IMR-90 (cell line): ENCODE data around the gene PRR9. TPM values are rescaled to one million over a fixed set of nuclear protein-coding genes. Genes with fewer than 3 reads are reported as not detected.

Experiments
- ATAC-seq: fragments of 200-7000 bp; cut with Tn5 transposase; 2 replicates; pipeline ENCODE4 v1.9.1; 2020; ENCODE audit warnings: low read depth, mild to moderate bottlenecking, moderate library complexity
- BruUV-seq: library from RNA; stranded (reverse); fragments of 400-500 nt; replicated peaks from 2 replicates; lab custom pipeline; 2021; lab: Mats Ljungman, UMichigan
- CTCF ChIA-PET: fragments of 300-600 bp; formaldehyde crosslinking; extraction: SDS; loops from one replicate; lab custom pipeline; 2021; ENCODE audit warnings: antibody characterized with exemption; lab: Yijun Ruan, JAX
- POLR2A ChIA-PET: fragments of 300-600 bp; sonication (Branson Sonifier 250); formaldehyde crosslinking; loops from one replicate; lab custom pipeline; 2022; ENCODE audit warnings: antibody characterized with exemption; ENCODE audit not compliant: unreplicated experiment; lab: Charles Lee
- DNase-seq: peaks from one replicate; pipeline ENCODE4 v3.0.0; 2013
- H2AFZ ChIP-seq: replicated peaks from 2 replicates; pipeline ENCODE3; 2013; ENCODE audit warnings: low read length, mild to moderate bottlenecking; ENCODE audit not compliant: poor library complexity
- H2AK5ac ChIP-seq: 2 replicates; pipeline ENCODE4 v1.6.1; 2013; ENCODE audit warnings: low read depth, low read length, inconsistent platforms
- H2AK9ac ChIP-seq: replicated peaks from 2 replicates; pipeline ENCODE3; 2013; ENCODE audit warnings: mild to moderate bottlenecking, low read depth, low read length, moderate library complexity; ENCODE audit not compliant: poor library complexity
- H2BK120ac ChIP-seq: 2 replicates; pipeline ENCODE4 v1.6.1; 2013; ENCODE audit warnings: low read depth, low read length, inconsistent platforms
- H2BK15ac ChIP-seq: 3 replicates; pipeline ENCODE4 v1.6.1; 2013; ENCODE audit warnings: low read depth, low read length, inconsistent platforms
- H2BK20ac ChIP-seq: 2 replicates; pipeline ENCODE4 v1.6.1; 2013; ENCODE audit warnings: low read depth, mild to moderate bottlenecking, inconsistent platforms, low read length, moderate library complexity
- H2BK5ac ChIP-seq: 2 replicates; pipeline ENCODE4 v1.6.1; 2013; ENCODE audit warnings: mild to moderate bottlenecking, low read depth, low read length, inconsistent platforms; ENCODE audit not compliant: poor library complexity, severe bottlenecking
- H3K14ac ChIP-seq: replicated peaks from 2 replicates; pipeline ENCODE4 v1.6.1; 2013; ENCODE audit warnings: low read depth, low read length, inconsistent platforms
- H3K18ac ChIP-seq: 2 replicates; pipeline ENCODE4 v1.6.1; 2013; ENCODE audit warnings: low read depth, low read length, control low read depth
- H3K23ac ChIP-seq: 2 replicates; pipeline ENCODE4 v1.6.1; 2013; ENCODE audit warnings: low read depth, low read length, inconsistent platforms
- H3K27ac ChIP-seq: 2 replicates; pipeline ENCODE4 v1.5.1; 2013; ENCODE audit warnings: mild to moderate bottlenecking, control low read depth, low read length; ENCODE audit not compliant: insufficient read depth
- H3K27me3 ChIP-seq: 2 replicates; pipeline ENCODE4 v1.6.1; 2013; ENCODE audit warnings: low read length; ENCODE audit not compliant: control insufficient read depth, insufficient read depth
- H3K36me3 ChIP-seq: 2 replicates; pipeline ENCODE4 v1.6.1; 2013; ENCODE audit warnings: low read length, mixed read lengths; ENCODE audit not compliant: control insufficient read depth, insufficient read depth
- H3K4ac ChIP-seq: 2 replicates; pipeline ENCODE4 v1.6.1; 2013; ENCODE audit warnings: low read depth, low read length, inconsistent platforms
- H3K4me1 ChIP-seq: 2 replicates; pipeline ENCODE4 v1.6.1; 2013; ENCODE audit warnings: low read length, mixed read lengths; ENCODE audit not compliant: control insufficient read depth, insufficient read depth
- H3K4me2 ChIP-seq: 2 replicates; pipeline ENCODE4 v1.6.1; 2013; ENCODE audit warnings: low read depth, mild to moderate bottlenecking, control low read depth, low read length, moderate library complexity
- H3K4me3 ChIP-seq: 2 replicates; pipeline ENCODE4 v1.5.1; 2013; ENCODE audit warnings: low read depth, mild to moderate bottlenecking, control low read depth, low read length, moderate library complexity; ENCODE audit not compliant: insufficient read depth
- H3K56ac ChIP-seq: 2 replicates; pipeline ENCODE4 v1.6.1; 2013; ENCODE audit warnings: low read length, inconsistent platforms; ENCODE audit not compliant: insufficient read depth; ENCODE audit errors: extremely low read depth
- H3K79me1 ChIP-seq, 2 experiments: 2 replicates each; pipeline ENCODE4 v1.6.1; 2013; ENCODE audit warnings: low read length in 2 of 2, inconsistent platforms in 1 of 2, low read depth in 1 of 2
- H3K9ac ChIP-seq: 2 replicates; pipeline ENCODE4 v1.6.1; 2013; ENCODE audit warnings: low read depth, low read length, control low read depth
- H3K9me1 ChIP-seq: 2 replicates; pipeline ENCODE4 v1.6.1; 2013; ENCODE audit warnings: low read length, inconsistent platforms; ENCODE audit not compliant: insufficient read depth
- H3K9me3 ChIP-seq: 2 replicates; pipeline ENCODE4 v1.6.1; 2013; ENCODE audit warnings: low read length; ENCODE audit not compliant: control insufficient read depth, insufficient read depth
- H4K20me1 ChIP-seq: 2 replicates; pipeline ENCODE4 v1.6.1; 2013; ENCODE audit warnings: low read length, inconsistent platforms; ENCODE audit not compliant: insufficient read depth
- H4K5ac ChIP-seq: 2 replicates; pipeline ENCODE4 v1.6.1; 2013; ENCODE audit warnings: mild to moderate bottlenecking, low read depth, low read length, control low read depth
- H4K8ac ChIP-seq, 2 experiments: 2 replicates each; pipeline ENCODE4 v1.6.1; 2013; ENCODE audit warnings: low read depth in 2 of 2, low read length in 2 of 2, control low read depth in 1 of 2, inconsistent platforms in 1 of 2
- H4K91ac ChIP-seq: 2 replicates; pipeline ENCODE4 v1.6.1; 2013; ENCODE audit warnings: low read depth, low read length, inconsistent platforms; ENCODE audit not compliant: insufficient read depth
- BHLHE40 ChIP-seq: fragments of 150-350 bp; IDR thresholded peaks from 2 replicates; pipeline ENCODE4 v1.6.1; 2016; ENCODE audit warnings: mild to moderate bottlenecking, low read depth, low read length
- FOS ChIP-seq: fragments of 150-350 bp; IDR thresholded peaks from 2 replicates; pipeline ENCODE4 v1.6.1; 2016; ENCODE audit warnings: low read depth, low read length
- NFE2L2 ChIP-seq: fragments of 150-350 bp; IDR thresholded peaks from 2 replicates; pipeline ENCODE4 v1.6.1; 2016; ENCODE audit warnings: low read depth, mild to moderate bottlenecking, low read length
- SMC3 ChIP-seq: fragments of 150-350 bp; IDR thresholded peaks from 2 replicates; pipeline ENCODE4 v1.6.1; 2016; ENCODE audit warnings: low read depth, mild to moderate bottlenecking, antibody characterized with exemption, low read length, moderate library complexity
- WGBS, 2 experiments: methylation state at CpG; one replicate each; pipeline versions ENCODE4 v1.1.5 to v1.1.7; 2013; ENCODE audit warnings: missing lambda C conversion rate in 2 of 2; ENCODE audit not compliant: insufficient read length in 1 of 2; ENCODE audit errors: extremely low coverage in 2 of 2; 5-methylcytosine and 5-hydroxymethylcytosine counted together
- dilution Hi-C: fragments of 300-500 bp; cut with HindIII; formaldehyde crosslinking; loops from one replicate; pipeline ENCODE4 v1.14.3; 2018; ENCODE audit warnings: low sequenced_read_pairs; ENCODE audit not compliant: unreplicated experiment
- in situ Hi-C: fragments of 300-500 bp; cut with MboI; formaldehyde crosslinking; loops from 3 replicates; pipeline ENCODE4 v1.14.3; 2019; ENCODE audit warnings: low sequenced_read_pairs, inconsistent platforms, mixed read lengths
- intact Hi-C: fragments of 100-400 bp; cut with micrococcal nuclease; formaldehyde crosslinking; loops from 2 replicates; pipeline ENCODE4 v1.10.0; 2022
- polyA plus RNA-seq, 3 experiments: library from polyadenylated mRNA; depleted of rRNA; stranded (reverse); fragments of >200 nt; gene quantifications; 2 replicates each; pipeline ENCODE4 v1.2.3, GENCODE V29; 2012; ENCODE audit warnings: low replicate concordance in 1 of 3
- total RNA-seq: library from RNA; depleted of rRNA; stranded (reverse); fragments of >200 nt; gene quantifications from 2 replicates; pipeline ENCODE4 v1.2.3, GENCODE V29; 2012
- TF ChIP-seq, protein P1 (sequence below): fragments of 150-350 bp; IDR thresholded peaks from 2 replicates; pipeline ENCODE4 v1.6.1; 2017; ENCODE audit warnings: mild to moderate bottlenecking, antibody characterized with exemption, low read length, low read depth
- TF ChIP-seq, protein P2 (sequence below): fragments of 150-350 bp; IDR thresholded peaks from 2 replicates; pipeline ENCODE4 v1.6.1; 2016; ENCODE audit warnings: low read depth, mild to moderate bottlenecking, low read length, moderate library complexity, borderline replicate concordance
- TF ChIP-seq, protein P3 (sequence below): conservative IDR thresholded peaks from 2 replicates; pipeline ENCODE4 v1.5.1; 2012; ENCODE audit warnings: mild to moderate bottlenecking, low read depth, low read length, improper control_type of control experiment

Gene PRR9
- total and polyA plus RNA-seq, 2 of the 4 experiments (the other 2 are of a cell fraction) = not detected

DNA sequence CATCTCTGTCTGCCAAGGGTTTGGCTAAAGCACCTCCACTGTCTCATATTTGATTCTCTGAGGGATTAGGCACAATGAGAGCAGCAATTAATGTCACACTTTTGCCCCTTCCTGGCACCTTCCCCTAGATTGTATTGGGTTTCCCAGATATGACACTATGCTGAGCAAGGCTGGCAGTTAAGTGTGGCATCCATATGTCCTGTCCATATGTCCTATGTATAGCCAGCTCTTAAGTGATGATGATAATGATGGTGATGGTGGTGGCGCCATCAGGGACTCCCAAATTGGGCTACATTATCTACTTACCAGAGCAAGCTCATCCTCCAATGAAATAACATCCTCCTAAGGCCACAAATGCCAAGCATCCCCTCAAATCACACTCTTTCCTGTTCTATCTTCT, 28.6 kb downstream of the PRR9 start:
- no peak overlapping the region for H3K23ac ChIP-seq
- H3K36me3 ChIP-seq = no peaks in the 10 kb centered on the region
- no peaks in the 10 kb centered on the region for H3K9me3 ChIP-seq
- H3K4me2 ChIP-seq = no peak overlapping the region
- DNase-seq (no peak), ATAC-seq (no peak)
- no peak overlapping the region for H4K5ac ChIP-seq
- H3K56ac ChIP-seq = no peak overlapping the region
- no peaks in the 10 kb centered on the region for H4K20me1 ChIP-seq
- no peak overlapping the region for H2BK120ac ChIP-seq
- H3K14ac ChIP-seq = no peak overlapping the region
- no peak overlapping the region for H3K9ac ChIP-seq
- ChIA-PET CTCF (no interaction called here), POLR2A (no interaction called here)
- no peaks in the 10 kb centered on the region for H3K79me1 ChIP-seq
- H3K27me3 ChIP-seq = no peaks in the 10 kb centered on the region
- H4K91ac ChIP-seq = no peak overlapping the region
- TF ChIP-seq, protein P1, sequence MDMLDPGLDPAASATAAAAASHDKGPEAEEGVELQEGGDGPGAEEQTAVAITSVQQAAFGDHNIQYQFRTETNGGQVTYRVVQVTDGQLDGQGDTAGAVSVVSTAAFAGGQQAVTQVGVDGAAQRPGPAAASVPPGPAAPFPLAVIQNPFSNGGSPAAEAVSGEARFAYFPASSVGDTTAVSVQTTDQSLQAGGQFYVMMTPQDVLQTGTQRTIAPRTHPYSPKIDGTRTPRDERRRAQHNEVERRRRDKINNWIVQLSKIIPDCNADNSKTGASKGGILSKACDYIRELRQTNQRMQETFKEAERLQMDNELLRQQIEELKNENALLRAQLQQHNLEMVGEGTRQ = no peak
- TF ChIP-seq, protein P2, sequence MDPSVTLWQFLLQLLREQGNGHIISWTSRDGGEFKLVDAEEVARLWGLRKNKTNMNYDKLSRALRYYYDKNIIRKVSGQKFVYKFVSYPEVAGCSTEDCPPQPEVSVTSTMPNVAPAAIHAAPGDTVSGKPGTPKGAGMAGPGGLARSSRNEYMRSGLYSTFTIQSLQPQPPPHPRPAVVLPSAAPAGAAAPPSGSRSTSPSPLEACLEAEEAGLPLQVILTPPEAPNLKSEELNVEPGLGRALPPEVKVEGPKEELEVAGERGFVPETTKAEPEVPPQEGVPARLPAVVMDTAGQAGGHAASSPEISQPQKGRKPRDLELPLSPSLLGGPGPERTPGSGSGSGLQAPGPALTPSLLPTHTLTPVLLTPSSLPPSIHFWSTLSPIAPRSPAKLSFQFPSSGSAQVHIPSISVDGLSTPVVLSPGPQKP = no peak
- TF ChIP-seq NFE2L2 = no peak
- TF ChIP-seq BHLHE40 = no peak
- no peak for TF ChIP-seq SMC3
- TF ChIP-seq, protein P3, sequence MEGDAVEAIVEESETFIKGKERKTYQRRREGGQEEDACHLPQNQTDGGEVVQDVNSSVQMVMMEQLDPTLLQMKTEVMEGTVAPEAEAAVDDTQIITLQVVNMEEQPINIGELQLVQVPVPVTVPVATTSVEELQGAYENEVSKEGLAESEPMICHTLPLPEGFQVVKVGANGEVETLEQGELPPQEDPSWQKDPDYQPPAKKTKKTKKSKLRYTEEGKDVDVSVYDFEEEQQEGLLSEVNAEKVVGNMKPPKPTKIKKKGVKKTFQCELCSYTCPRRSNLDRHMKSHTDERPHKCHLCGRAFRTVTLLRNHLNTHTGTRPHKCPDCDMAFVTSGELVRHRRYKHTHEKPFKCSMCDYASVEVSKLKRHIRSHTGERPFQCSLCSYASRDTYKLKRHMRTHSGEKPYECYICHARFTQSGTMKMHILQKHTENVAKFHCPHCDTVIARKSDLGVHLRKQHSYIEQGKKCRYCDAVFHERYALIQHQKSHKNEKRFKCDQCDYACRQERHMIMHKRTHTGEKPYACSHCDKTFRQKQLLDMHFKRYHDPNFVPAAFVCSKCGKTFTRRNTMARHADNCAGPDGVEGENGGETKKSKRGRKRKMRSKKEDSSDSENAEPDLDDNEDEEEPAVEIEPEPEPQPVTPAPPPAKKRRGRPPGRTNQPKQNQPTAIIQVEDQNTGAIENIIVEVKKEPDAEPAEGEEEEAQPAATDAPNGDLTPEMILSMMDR = no peak
- TF ChIP-seq FOS = no peak
- no CpG with 5 or more reads among the region's 1 CpG for whole genome bisulfite sequencing, 2 experiments
- H2AK5ac ChIP-seq = no peak overlapping the region
- no peak overlapping the region for H4K8ac ChIP-seq
- no peak overlapping the region for H2BK20ac ChIP-seq
- no peaks in the 10 kb centered on the region for H3K4me1 ChIP-seq
- H2AK9ac ChIP-seq = no peak overlapping the region
- BruUV-seq = no TSS peak
- H2BK15ac ChIP-seq = no peak overlapping the region
- H2AFZ ChIP-seq = no peak overlapping the region
- H3K4me3 ChIP-seq = no peak overlapping the region
- no peak overlapping the region for H3K4ac ChIP-seq
- H3K27ac ChIP-seq = no peak overlapping the region
- in situ Hi-C loops (no loop called here), intact Hi-C loops (no loop called here), dilution Hi-C loops (no loop called here)
- H2BK5ac ChIP-seq = no peak overlapping the region
- H3K18ac ChIP-seq = no peak overlapping the region
- no peaks in the 10 kb centered on the region for H3K9me1 ChIP-seq
